GM18870 (cell line): ENCODE results near the gene SLC15A3.

Experiments used
- ATAC-seq: cut with Tn5 transposase; IDR thresholded peaks from one replicate; pipeline ENCODE4 v1.9.1; 2021; ENCODE audit warnings: moderate library complexity; ENCODE audit not compliant: unreplicated experiment

SLC15A3 gene

DNA sequence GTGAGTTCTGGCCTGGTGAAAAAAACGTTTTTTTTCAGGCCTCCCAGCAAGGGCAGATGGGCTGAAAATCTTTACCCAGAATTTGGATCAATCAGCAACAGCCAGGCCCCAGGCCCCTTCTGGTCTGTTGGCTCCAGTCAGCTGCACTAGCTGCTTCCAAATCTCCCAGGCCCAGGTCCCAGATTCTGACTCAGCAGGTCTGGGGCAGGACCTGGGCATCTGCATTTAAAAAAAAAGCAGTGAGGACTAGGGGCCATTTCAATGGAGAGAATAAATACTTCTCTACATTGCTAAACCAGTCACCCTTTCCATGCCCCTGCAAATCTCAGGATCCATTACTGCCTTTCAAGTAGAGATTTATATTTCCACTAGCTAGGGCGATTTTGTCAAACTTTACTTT lies 4.3 kb downstream of the SLC15A3 start:
- no peak for ATAC-seq

DNA sequence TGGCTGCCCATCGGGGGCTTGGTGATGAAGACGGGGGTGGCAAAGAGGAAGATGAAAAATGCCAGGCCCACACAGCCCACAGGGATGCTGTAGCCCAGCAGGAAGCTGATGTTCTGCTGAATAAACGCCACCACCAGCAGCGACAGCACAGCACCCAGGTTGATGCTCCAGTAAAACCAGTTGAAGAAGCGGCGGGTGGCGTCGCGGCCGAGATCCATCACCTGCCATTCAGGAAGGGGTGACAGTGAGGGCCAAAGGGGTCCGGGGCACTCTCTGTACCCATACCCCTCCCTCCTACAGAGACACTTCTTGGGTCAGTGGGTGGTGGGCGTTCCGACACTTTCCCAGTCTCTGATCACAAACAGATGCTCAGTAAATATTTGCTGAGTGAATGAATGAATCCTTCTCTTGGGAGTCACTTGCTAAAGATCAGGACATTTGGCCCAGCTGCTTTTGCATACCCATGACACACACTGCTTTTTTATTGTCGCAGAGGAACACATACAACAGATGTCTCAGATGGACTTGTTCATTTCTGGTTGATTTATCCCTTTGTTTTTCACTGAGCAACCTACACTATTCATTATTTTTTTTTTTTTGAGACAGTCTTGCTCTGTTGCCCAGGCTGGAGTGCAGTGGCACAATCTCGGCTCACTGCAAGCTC lies 5.2 kb downstream of the SLC15A3 start:
- ATAC-seq = no peak

DNA sequence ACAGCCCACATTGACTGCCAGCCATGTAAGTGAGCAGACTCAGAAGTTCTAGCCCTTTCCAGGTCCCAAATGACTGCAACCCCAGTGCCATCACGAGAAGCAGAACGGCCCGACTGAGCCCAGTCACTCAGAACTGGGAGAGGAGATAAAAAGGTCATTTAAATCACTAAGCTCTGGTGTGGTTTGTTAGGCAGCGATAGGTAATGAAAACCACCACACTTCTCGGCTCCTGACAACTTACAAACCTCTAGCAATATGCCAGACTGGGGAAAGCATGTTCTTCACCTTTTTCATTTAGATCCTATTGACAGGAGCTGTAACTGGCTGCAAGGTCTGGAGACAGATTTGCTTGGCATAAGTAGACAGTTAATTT lies 6.7 kb downstream of the SLC15A3 start:
- no peak for ATAC-seq

GRCh38 chr11:60944490-60945294 lies 7.3 kb downstream of the SLC15A3 start:
- ATAC-seq = no peak

GRCh38 chr11:60942970-60943565 lies 8.9 kb downstream of the SLC15A3 start:
- no peak for ATAC-seq

DNA sequence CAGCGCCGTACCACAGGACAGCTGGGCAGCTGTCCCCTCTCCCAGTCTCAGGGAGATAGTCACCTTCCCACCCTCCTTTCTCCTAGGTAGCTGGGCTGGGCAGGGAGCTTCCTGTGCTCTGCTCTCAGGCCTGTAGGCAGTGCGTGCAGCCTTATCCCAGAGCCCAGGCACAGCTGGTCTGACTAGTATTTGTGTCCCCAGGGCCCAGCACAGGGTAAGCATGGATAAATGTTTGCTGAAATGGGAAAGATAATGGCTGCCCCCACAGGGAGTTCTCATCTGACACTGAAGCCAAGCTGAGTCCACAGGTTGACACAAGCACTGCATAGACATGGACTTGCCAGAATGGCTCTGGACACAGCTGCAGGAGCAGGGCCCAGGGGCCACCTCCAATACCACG lies 9.8 kb downstream of the SLC15A3 start:
- no peak for ATAC-seq

DNA sequence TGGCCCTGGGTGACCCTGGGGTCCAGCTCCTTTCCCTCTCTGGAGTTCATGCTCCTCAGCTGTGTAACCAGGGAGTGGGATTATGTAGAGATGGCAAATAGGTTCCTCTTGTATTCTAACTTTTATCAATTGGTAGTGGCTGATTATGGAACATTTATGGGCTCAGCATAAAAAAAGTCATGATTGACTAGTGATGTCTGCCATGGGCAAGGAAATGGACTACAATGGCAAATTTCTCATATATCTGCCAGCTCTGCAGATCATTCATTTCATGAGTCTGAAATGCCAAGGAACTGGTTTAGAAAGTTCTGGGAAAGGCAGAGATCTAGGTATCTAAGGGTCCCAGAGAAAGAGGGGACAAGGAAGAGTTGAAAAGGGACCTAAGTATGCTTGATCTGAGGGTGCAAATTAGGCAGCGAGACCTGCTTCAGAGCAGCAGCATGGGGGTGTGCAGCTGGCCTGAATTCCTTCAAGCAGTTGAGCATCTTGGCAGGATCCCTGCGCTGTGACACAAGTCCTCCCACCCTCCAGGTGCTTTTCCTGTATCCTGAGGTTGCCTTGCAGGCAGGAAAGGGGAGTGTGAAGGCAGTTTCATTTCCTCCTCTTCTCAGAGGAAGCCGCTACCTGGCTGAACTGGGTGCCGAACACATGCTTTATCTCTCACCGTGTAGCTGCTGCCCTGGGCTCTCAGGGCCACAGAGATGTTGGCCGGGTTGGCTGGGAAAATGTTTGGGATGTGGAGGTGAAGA lies 10.4 kb downstream of the SLC15A3 start:
- no peak for ATAC-seq

- ATAC-seq = no peak
Measured at GRCh38 chr11:60939855-60940254, 12.1 kb downstream of the SLC15A3 start.

GRCh38 chr11:60939301-60939700 lies 12.7 kb downstream of the SLC15A3 start:
- no peak for ATAC-seq

DNA sequence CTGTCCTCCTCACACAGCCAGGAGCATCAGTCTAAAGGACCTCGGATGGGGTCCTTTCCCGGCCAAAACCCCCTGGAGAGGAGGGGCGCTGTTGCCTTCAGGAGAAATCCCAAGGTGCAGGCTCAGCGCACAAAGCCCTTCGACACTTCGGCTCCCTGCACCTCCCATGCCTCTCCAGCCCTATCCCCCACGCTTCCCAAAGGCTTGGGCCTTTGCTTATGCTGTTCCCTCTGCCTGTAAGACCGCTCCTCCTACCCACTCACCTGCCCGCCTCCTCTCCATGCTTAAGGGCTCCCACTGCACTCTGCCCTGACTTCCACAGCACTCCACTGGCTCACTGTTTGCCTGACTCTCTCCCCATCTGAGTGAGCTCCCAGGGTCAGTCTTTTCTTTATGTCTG lies 13.5 kb downstream of the SLC15A3 start:
- no peak for ATAC-seq

- ATAC-seq = no peak
Measured at GRCh38 chr11:60937811-60938210, 14.2 kb downstream of the SLC15A3 start.

DNA sequence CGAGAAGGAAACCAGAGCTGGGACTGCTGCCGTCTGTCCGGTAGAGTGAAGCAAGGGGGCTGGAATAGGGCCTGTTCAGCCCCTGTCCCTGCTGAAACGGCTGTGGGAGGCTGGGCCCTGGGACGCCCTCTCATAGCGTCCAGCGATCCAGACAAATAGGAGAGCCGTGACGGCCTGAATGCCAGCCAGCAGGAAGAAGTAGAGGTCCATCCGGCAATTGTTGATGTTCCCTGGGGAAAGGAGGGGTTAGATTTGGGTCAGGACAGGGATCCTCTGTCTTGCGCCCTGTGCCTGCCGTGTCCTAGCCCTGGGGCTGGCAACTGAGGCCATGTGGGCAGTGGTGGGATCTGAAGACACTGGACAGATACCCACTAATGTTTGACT lies 14.8 kb downstream of the SLC15A3 start:
- ATAC-seq = no peak

DNA sequence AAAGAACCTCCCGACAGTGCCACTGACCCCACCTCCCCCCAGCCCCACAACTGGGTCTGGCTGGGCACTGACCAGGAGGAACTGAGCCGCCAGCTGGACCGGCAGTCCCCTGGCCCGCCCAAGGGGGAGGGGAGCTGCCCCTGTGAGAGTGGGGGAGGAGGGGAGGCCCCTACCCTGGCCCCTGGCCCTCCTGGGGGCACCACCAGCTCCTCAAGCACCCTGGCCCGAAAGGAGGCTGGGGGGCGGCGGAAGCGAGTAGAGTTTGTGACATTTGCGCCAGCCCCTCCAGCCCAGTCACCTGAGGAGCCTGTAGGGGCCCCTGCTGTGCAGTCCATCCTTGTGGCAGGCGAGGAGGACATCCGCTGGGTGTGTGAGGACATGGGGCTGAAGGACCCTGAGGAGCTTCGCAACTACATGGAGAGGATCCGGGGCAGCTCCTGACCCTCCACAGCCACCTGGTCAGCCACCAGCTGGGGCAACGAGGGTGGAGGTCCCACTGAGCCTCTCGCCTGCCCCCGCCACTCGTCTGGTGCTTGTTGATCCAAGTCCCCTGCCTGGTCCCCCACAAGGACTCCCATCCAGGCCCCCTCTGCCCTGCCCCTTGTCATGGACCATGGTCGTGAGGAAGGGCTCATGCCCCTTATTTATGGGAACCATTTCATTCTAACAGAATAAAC lies 15.4 kb downstream of the SLC15A3 start:
- no peak for ATAC-seq

DNA sequence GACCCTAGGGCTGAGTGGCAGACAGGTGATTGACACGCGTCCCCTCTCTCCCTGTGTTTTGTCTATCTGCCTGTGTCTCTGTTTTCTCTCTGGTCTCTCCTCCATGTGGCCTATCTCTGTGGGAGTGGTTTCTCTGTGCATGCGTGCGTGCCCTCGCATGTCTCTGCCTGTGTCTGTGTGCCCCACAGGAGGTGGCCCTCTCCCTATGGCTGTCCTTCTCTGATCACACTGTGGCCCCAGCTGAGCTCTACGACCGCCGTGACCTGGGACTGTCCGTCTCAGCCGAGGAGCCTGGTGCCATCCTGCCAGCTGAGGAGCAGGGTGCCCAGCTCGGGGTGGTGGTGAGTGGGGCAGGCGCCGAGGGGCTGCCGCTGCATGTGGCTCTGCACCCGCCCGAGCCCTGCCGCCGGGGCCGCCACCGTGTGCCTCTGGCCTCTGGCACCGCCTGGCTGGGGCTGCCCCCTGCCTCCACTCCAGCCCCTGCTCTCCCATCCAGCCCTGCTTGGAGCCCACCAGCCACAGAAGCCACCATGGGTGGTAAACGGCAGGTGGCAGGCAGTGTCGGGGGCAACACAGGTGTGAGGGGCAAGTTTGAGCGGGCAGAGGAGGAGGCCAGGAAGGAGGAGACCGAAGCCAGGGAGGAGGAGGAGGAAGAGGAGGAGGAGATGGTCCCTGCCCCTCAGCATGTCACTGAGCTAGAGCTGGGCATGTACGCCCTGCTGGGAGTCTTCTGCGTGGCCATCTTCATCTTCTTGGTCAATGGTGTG lies 16.1 kb downstream of the SLC15A3 start:
- no peak for ATAC-seq

DNA sequence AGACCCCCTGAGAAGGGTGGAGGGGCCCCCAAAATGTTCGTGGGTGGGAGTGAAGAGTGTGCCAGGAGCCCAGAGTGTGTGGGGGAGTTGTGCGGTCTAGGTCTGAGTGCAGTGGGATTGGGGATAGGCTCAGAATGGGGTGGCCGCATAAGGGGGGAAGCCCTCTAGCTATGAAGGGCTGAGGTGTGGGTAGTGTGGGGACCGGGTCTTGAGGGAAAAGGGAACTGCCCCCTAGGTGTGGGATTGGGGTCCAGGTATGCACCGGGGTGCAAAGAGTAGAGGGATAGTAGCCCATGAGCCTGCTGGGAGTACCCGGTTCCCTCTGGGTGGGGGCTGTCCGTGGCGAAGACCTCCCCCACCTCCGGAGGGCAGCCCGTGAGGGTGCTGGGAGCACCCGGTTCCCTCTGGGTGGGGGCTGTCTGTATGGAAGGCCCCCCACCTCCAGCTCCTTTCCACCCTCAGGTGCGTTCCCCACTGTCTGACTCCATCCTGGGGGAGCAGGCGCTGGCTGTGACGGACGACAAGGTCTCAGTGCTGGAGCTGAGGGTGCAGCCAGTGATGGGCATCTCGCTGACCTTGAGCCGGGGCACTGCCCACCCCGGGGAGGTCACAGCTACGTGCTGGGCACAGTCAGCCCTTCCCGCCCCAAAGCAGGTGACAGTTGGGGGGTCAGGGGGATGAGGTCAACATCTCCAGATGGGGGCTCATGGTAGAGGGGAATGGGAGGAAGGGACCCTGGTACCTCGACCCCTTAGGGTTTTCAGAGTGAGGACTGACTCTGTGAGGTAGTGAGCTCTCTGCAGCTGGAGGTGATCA lies 17.0 kb downstream of the SLC15A3 start:
- ATAC-seq = no peak

DNA sequence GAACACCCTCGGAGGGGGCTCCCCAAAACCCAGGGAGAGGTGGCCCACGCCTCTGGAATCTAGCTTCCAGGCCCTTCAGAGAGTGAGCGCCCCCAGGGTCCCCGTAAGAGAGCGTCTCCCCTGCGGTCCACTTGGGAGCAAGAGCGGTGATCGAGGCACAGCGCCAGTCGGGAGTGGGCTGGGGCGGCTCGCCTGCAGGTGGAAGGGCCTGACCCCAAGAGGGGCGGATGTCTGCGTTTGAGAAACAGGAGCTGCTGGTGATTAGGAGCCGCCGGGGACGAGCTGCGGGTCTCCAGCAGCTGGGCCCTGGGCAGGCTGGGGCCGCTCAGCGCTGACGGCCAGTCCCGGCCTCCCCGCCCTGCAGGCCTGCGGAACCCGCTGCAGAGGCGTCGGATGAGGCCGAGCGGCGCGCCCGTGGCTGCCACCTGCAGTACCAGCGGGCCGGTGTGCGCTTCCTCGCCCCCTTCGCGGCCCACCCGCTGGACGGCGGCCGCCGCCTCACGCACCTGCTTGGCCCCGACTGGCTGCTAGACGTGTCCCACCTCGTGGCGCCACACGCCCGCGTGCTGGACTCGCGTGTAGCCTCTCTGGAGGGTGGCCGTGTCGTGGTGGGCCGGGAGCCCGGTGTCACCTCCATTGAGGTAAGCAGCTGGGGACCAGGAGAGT lies 17.7 kb downstream of the SLC15A3 start:
- no peak for ATAC-seq

DNA sequence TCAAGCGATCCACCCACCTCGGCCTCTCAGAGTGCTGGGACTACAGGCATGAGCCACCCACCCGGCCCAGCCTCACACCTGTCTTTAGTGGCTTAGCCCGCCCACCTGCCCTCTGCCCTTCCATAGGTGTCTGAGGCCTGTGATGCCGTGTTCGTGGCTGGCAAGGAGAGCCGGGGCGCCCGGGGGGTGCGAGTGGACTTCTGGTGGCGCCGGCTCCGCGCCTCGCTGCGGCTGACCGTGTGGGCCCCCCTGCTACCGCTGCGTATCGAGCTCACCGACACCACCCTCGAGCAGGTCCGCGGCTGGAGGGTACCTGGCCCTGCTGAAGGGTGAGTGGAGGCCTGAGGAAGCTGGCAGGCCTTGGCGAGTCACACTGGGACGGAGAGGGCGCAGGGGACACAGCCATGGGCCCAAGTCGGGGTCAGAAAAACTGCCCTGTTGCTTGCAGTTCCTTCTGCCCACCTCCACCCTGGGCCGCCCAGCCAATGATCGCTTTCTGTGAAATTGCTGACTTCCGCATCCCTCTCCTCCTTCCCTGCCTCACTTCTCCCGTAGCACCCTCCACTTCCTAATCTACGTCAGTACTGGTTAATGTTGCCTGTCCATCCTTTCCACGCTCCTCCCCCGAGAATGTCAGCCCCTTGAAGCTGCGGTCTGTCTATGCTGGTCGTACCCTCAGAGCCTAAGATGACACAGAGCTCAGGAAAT lies 18.4 kb downstream of the SLC15A3 start:
- no peak for ATAC-seq

GRCh38 chr11:60932605-60933356 lies 19.2 kb downstream of the SLC15A3 start:
- no peak for ATAC-seq
